Stomach (tissue), 9 donors: ENCODE results near the gene ABCA9. TPM values are rescaled to one million over a fixed set of nuclear protein-coding genes. Genes with fewer than 3 reads are reported as not detected.

Experiments used
- DNase-seq, 2 donors: peaks; one replicate each; pipeline versions ENCODE4 v3.0.0 to v3.0.0-alpha.2; 2013 to 2019
- H3K27ac ChIP-seq, 5 donors: fragments of 200-600 bp in 4 of 5; sonication (generic) in 4 of 5; one replicate each; pipeline ENCODE4 v1.5.1; 2013 to 2019; ENCODE audit warnings: mild to moderate bottlenecking in 1 of 5, moderate library complexity in 1 of 5
- H3K27me3 ChIP-seq, 3 donors: fragments of 200-600 bp; sonication (generic); one replicate each; pipeline ENCODE4 v1.5.1; 2017 to 2019; ENCODE audit warnings: mixed run types in 1 of 3
- H3K36me3 ChIP-seq, 4 donors: fragments of 200-600 bp; sonication (generic); 1 replicate in 3 of 4; 2 replicates in 1 of 4; pipeline ENCODE4 v1.5.1; 2016 to 2019
- H3K4me1 ChIP-seq, 4 donors: fragments of 200-600 bp; sonication (generic); one replicate each; pipeline ENCODE4 v1.5.1; 2016 to 2019
- H3K4me3 ChIP-seq, 4 donors: fragments of 200-600 bp; sonication (generic) in 3 of 4; one replicate each; pipeline ENCODE4 v1.5.1; 2016 to 2019; ENCODE audit warnings: mild to moderate bottlenecking in 1 of 4
- H3K9me3 ChIP-seq, 4 donors: fragments of 200-600 bp; sonication (generic); one replicate each; pipeline ENCODE4 v1.5.1; 2016 to 2019
- EP300 ChIP-seq: sonication (generic); formaldehyde crosslinking; IDR thresholded peaks from one replicate; pipeline ENCODE4 v1.6.1; 2017; ENCODE audit warnings: antibody characterized with exemption
- POLR2A ChIP-seq, 4 donors: fragments of 450-650 bp; IDR thresholded peaks; one replicate each; pipeline ENCODE4 v1.6.1; 2016; ENCODE audit warnings: antibody characterized with exemption in 4 of 4, control low read depth in 2 of 4, mild to moderate bottlenecking in 1 of 4, moderate library complexity in 1 of 4
- POLR2AphosphoS5 ChIP-seq, 3 donors: sonication (generic); formaldehyde crosslinking; IDR thresholded peaks; one replicate each; pipeline ENCODE4 v1.6.1; 2016; ENCODE audit warnings: antibody characterized with exemption in 3 of 3
- WGBS, 5 donors: extraction: QIAGEN DNeasy Blood & Tissue Kit in 3 of 5; methylation state at CpG; one replicate each; pipeline versions ENCODE4 v1.1.5 to v1.1.7; 2013 to 2018; 5-methylcytosine and 5-hydroxymethylcytosine counted together
- intact Hi-C: fragments of 100-400 bp; cut with DNase I; formaldehyde crosslinking; loops from one replicate; pipeline ENCODE4 v1.15.1; 2023; ENCODE audit warnings: low total_unique reads
- polyA plus RNA-seq, 3 donors: library from polyadenylated mRNA; stranded (reverse); fragments of 200-250 nt; gene quantifications; one replicate each; pipeline ENCODE4 v1.2.3, GENCODE V29; 2013
- total RNA-seq, 5 donors: library from RNA; depleted of rRNA; stranded (reverse); fragments of >200 nt; gene quantifications; one replicate each; pipeline versions ENCODE4 v1.1.0 to v1.2.3, GENCODE V29; 2014 to 2016
- TF ChIP-seq, protein P1 (sequence below), 7 experiments: fragments of 450-650 bp in 4 of 7; fragments of 200-600 bp in 3 of 7; sonication (generic) in 3 of 7; IDR thresholded peaks; one replicate each; pipeline ENCODE4 v1.5.1; 2016 to 2019; ENCODE audit warnings: antibody characterized with exemption in 7 of 7, control low read depth in 2 of 7, mild to moderate bottlenecking in 1 of 7
- donor health status: healthy with polysubstance abuse.
- donor health status: Bipolar disorder and iron deficiency.
- donor health status: healthy.

The ABCA9 gene
- total and polyA plus RNA-seq, 8 donors = 1.4 to 38.5 (median 5.0) TPM

DNA sequence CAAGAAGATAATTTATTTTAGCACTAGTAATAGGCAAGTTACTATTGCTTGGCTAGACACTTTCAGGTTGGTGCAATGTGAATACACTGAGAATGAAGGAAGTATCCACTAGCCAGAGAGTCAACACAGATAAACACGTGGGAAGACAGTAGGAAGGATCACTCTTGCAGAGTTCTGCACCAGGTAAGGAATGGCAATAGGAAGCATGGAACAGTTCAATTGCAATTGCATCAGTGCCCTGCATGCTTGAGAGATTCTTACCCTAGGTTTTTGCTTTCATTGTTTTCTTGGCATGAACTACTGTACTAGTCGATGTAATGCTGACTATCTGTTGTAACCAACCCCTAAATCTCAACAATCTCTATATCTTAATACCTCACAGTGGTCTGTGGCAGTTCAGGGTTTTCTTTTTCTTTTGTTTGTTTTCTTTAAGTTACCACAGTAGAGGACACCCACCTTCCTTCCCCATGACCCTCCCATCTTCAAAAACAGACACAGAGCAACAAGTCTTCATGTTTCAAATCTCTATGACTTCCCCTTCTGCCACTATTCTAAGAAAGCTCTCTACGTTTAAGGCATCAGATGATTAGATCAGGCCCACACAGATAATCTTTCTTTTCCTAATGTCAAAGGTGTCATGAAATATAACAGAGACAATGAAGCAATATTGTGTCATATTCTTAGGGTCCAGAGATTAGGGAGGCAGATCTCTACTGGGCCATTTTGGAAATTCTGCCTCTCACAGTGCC is 87.5 kb downstream of the ABCA9 start:
- Histone ChIP-seq H3K27me3 (no peaks in the 10 kb centered on the region), H3K27ac (no peak overlapping the region), H3K9me3 (no peaks in the 10 kb centered on the region), H3K4me1 (no peaks in the 10 kb centered on the region), H3K4me3 (no peak overlapping the region), H3K36me3 (peaks cover 0 to 4% (median 0%) of the 10 kb centered on the region in 4 donors)
- intact Hi-C loops = loop anchor here (10.0 kb wide), 1 partner anchor 198 kb away; no protein-coding TSS in a partner anchor
- WGBS, 5 donors = 40 to 64% (median 50%) methylated on average over 3 of the region's 3 CpGs
- no peak for TF ChIP-seq POLR2A (IDR thresholded peaks at IDR 0.05)
- TF ChIP-seq EP300 = no peak
- no peak for TF ChIP-seq POLR2AphosphoS5 (IDR thresholded peaks at IDR 0.05)
- TF ChIP-seq, protein P1, sequence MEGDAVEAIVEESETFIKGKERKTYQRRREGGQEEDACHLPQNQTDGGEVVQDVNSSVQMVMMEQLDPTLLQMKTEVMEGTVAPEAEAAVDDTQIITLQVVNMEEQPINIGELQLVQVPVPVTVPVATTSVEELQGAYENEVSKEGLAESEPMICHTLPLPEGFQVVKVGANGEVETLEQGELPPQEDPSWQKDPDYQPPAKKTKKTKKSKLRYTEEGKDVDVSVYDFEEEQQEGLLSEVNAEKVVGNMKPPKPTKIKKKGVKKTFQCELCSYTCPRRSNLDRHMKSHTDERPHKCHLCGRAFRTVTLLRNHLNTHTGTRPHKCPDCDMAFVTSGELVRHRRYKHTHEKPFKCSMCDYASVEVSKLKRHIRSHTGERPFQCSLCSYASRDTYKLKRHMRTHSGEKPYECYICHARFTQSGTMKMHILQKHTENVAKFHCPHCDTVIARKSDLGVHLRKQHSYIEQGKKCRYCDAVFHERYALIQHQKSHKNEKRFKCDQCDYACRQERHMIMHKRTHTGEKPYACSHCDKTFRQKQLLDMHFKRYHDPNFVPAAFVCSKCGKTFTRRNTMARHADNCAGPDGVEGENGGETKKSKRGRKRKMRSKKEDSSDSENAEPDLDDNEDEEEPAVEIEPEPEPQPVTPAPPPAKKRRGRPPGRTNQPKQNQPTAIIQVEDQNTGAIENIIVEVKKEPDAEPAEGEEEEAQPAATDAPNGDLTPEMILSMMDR (IDR thresholded peaks at IDR 0.05) = no peak
- no peak for DNase-seq

DNA sequence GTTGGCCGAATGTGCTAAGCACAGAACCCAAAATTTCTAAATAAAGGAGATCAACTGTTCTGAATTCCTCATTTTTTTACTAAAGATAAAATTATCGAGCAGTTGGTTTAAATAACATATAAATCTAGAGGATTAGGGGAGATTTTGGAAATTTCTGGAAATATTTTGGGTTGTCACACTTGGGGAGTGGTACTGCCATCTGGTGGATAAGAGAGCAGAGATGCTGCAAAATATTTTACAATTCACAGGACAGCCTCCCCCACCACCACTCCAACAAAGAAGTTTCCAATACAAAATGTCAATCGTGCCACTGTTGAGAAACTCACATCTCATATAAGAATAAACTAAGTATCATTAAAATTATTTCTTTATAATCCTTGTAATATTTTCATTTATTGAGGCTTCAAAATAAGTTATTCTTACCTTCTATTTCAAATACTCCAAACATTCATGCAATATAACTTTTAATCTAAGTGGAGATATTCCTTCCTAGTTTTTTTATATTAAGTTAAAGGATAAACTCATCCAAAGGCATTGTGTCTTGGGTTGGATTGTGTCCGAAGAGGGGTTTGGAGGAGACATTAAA is 88.5 kb downstream of the ABCA9 start:
- intact Hi-C loops = loop anchor here (10.0 kb wide), 1 partner anchor 197 kb away; no protein-coding TSS in a partner anchor
- H3K27ac ChIP-seq = no peak overlapping the region
- H3K4me3 ChIP-seq = no peak overlapping the region
- 45 to 62% (median 60%) methylated on average over 4 of the region's 4 CpGs for WGBS, 5 donors
- peaks cover 0 to 4% (median 0%) of the 10 kb centered on the region in 4 donors for H3K36me3 ChIP-seq
- no peaks in the 10 kb centered on the region for H3K27me3 ChIP-seq
- H3K9me3 ChIP-seq = no peaks in the 10 kb centered on the region
- TF ChIP-seq, protein P1 (IDR thresholded peaks at IDR 0.05) = peak in 2 of 7 experiments; percentile 43 to 47
- TF ChIP-seq EP300 = no peak
- H3K4me1 ChIP-seq = no peaks in the 10 kb centered on the region
- DNase-seq = peak in 1 of 2 donors; percentile 53

DNA sequence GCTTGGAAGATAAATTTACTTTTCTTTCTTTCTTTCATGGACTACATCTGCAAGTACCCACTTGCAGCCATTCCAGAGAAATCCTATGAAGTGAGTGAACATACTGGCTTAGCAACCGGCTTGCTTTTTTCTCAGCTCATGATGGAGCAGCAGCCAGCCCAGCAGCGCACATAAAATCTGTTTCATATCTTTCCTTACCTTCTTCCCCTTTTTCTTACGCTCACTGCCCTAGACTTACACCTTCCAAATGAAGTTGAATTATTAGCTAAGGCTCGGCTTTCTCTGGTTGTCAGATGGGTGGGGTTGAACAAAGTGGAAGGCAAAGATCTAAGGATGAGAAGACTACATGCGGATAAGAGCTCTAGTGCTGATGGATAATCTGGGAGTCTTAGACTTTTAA is 91.6 kb downstream of the ABCA9 start:
- Histone ChIP-seq H3K27me3 (no peaks in the 10 kb centered on the region), H3K27ac (no peak overlapping the region), H3K4me1 (no peaks in the 10 kb centered on the region), H3K9me3 (no peaks in the 10 kb centered on the region), H3K36me3 (no peaks in the 10 kb centered on the region), H3K4me3 (no peak overlapping the region)
- intact Hi-C loops = no loop called here
- WGBS, 5 donors = 72 to 81% (median 80%) methylated on average over 5 of the region's 5 CpGs
- TF ChIP-seq EP300 = no peak
- TF ChIP-seq POLR2A (IDR thresholded peaks at IDR 0.05) = no peak
- no peak for TF ChIP-seq POLR2AphosphoS5 (IDR thresholded peaks at IDR 0.05)
- TF ChIP-seq, protein P1 (IDR thresholded peaks at IDR 0.05) = no peak
- no peak for DNase-seq

DNA sequence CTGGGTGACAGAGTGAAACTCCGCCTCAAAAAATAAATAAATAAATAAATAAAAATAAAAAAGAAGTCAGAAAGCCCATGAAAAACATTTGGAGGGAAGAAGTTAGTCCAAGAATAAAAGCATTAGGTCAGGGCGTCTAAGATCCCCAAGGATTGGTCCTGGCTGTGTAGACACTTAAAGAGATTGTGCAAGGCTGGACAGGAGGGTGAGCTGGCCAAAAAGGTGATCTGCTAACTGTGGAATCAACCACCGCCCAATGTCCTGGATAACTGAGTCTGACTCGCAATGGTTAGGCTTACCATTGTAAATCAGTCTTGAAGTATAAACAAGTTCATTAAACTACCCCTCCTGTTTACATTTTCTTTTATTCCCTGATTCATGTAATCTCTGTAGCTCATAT is 96.8 kb downstream of the ABCA9 start:
- H3K27ac ChIP-seq = no peak overlapping the region
- H3K4me3 ChIP-seq = no peak overlapping the region
- intact Hi-C loops = no loop called here
- WGBS, 5 donors = 80 to 96% (median 91%) methylated on average over 4 of the region's 4 CpGs
- no peaks in the 10 kb centered on the region for H3K27me3 ChIP-seq
- H3K9me3 ChIP-seq = no peaks in the 10 kb centered on the region
- DNase-seq = no peak
- H3K36me3 ChIP-seq = no peaks in the 10 kb centered on the region
- no peak for TF ChIP-seq POLR2AphosphoS5 (IDR thresholded peaks at IDR 0.05)
- TF ChIP-seq, protein P1 (IDR thresholded peaks at IDR 0.05) = no peak
- no peak for TF ChIP-seq EP300
- TF ChIP-seq POLR2A (IDR thresholded peaks at IDR 0.05) = no peak
- no peaks in the 10 kb centered on the region for H3K4me1 ChIP-seq
